Activated CD4-positive, CD25-positive, alpha-beta regulatory T cell treated with anti-CD3 and anti-CD28 coated beads, Interleukin-2, amount 50 U/mL, for 72 hours (primary cell): ENCODE measurements around the gene ARHGAP23.

Source experiments
- DNase-seq: peaks from one replicate; pipeline ENCODE4 v3.0.0; 2021

Gene ARHGAP23, protein sequence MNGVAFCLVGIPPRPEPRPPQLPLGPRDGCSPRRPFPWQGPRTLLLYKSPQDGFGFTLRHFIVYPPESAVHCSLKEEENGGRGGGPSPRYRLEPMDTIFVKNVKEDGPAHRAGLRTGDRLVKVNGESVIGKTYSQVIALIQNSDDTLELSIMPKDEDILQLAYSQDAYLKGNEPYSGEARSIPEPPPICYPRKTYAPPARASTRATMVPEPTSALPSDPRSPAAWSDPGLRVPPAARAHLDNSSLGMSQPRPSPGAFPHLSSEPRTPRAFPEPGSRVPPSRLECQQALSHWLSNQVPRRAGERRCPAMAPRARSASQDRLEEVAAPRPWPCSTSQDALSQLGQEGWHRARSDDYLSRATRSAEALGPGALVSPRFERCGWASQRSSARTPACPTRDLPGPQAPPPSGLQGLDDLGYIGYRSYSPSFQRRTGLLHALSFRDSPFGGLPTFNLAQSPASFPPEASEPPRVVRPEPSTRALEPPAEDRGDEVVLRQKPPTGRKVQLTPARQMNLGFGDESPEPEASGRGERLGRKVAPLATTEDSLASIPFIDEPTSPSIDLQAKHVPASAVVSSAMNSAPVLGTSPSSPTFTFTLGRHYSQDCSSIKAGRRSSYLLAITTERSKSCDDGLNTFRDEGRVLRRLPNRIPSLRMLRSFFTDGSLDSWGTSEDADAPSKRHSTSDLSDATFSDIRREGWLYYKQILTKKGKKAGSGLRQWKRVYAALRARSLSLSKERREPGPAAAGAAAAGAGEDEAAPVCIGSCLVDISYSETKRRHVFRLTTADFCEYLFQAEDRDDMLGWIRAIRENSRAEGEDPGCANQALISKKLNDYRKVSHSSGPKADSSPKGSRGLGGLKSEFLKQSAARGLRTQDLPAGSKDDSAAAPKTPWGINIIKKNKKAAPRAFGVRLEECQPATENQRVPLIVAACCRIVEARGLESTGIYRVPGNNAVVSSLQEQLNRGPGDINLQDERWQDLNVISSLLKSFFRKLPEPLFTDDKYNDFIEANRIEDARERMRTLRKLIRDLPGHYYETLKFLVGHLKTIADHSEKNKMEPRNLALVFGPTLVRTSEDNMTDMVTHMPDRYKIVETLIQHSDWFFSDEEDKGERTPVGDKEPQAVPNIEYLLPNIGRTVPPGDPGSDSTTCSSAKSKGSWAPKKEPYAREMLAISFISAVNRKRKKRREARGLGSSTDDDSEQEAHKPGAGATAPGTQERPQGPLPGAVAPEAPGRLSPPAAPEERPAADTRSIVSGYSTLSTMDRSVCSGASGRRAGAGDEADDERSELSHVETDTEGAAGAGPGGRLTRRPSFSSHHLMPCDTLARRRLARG (N-terminal part only)

DNA sequence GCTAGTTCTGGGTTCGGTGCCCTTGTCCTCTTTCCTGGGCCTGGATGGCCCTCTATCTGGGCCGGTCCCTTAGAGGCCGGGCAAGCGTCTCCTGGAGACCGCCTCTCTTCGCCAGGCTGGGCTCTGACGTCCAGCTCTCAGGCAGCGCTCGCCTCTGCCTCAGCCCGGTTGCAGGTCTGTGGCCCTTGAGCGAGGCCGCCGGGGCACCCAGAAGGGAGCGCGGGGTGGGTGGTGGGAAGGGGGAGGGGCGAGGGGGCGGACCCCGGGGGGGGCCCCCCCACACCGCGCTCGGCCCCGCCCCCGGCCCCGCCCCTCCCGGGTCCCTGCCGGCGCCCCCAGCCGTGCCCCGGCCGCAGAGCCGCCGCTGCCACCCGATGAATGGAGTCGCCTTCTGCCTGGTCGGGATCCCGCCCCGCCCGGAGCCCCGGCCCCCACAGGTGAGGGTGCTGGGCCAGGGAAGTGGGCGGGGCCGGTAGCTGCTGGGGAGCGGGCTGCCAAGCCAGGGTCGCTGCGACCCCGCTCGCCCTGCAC lies at the start of gene ARHGAP23:
Gene ARHGAP23 (plus strand): TSS at position 353 of the 531 bp plus-strand sequence. CDS start 22 bp downstream, at position 375.
- peak; percentile 39 for DNase-seq

DNA sequence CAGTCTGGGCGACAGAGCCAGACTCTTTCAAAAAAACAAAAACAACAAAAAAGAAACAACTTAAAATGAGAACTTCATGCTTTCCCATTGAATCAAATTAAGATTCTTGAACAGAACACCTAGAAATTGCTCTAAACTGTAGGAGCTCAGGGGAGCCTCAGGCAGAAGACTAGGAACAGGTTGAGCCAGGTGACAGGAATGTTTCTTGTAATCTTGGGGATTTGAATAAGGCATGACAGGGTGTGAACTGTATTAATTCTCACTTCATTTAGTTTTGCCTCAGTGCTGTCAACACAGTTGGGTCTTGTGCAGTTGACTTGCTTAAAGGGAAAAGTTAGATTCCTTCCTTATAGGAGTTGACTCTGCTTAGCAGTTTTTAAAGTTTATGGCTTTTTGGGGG lies 48.8 kb upstream of the ARHGAP23 start:
- DNase-seq: no peak

DNA sequence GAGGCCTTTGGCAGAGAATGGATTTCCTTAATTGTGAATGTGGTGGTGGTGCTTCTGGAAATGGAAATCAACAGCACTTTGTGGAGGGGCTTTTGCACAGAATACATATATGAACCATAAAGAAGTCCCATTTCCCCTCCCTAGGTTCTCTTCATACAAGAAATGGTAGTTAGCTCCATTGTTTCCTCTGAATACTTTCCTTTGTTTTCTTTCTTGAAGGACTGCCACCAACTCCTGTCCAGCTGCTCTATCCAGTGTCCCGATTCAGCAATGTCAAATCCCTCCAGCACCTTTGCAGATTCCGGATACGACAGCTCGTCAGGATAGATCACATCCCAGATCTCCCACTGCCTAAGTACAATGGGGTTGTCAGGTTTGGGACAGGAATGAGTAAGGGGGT lies 33.2 kb upstream of the ARHGAP23 start:
- DNase-seq: no peak

DNA sequence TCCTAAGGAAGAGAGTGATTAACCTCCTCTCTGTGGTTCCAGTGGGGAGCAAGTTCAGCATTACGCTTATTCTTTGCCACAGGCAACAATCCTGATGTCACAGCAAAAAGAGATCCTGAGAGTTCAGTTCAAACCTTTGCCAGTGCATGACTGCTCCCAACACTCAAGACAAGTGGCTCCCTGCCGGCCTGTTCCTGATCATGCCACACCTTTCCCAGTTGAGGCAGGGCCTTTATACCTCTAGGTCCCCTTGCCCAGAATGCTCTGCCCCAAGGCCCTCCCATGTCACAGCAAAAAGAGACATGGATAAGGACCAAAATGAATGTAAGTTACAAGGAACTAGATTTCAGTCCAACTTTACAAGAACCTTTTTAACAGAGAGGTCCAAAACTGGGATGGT lies 31.0 kb upstream of the ARHGAP23 start:
- no peak for DNase-seq

DNA sequence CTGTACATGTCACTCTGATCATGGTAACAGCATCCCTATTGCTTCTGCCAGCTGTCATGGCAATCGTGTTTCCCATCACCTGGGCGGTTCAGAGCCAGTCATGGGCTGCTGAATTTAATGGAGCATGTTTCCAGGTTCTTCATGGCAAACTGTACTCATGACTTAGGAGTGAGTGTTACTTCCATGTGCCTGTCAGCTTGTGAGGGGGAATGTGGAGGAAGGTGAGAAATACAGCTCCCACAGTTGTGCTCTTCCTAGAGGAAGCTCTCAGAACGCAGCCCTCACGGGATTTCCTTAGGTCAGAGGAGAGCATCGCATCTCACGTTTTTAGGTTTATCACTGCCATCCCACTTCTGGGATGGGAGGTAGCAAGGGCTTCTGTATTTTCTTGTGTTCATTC lies 28.0 kb upstream of the ARHGAP23 start:
- no peak for DNase-seq

DNA sequence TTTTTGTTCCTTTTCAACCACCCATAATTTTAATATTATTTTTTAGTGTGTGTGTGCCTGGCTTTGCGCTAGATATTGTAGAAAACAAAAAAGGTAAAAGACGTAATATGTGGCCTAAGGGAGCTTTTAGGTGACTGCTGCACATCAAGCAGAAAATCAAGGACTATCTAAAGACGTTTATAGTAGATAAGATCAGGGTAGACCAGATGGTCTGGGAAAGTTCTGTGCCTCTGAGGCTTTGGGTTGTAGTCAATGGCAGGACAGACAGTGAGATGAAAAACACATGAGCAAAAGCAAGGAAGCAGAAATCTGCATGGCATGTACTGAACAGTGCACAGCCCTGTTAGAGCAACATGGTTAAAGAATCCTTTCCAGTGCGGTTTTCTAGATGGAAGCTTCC lies 26.8 kb upstream of the ARHGAP23 start:
- DNase-seq: no peak

DNA sequence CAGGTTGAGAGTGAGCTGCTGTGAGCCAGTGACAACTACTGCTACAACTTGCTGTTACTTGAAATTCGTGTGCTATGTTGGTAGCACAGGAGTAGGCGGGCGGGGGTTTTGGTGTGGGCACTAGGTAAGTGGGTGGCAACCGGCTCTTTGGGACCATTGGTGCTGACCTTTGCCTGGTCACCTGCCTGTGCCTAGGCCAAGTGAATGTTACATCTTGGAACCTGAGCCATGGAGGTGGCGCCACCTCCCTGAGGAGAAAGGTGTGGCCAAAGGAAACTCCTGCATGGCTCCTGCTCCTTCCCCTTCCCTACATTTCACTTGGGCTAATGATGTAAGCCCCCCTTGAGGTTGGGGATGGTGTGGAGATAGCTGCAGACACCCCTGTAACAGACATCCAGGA lies 25.4 kb upstream of the ARHGAP23 start:
- no peak for DNase-seq

DNA sequence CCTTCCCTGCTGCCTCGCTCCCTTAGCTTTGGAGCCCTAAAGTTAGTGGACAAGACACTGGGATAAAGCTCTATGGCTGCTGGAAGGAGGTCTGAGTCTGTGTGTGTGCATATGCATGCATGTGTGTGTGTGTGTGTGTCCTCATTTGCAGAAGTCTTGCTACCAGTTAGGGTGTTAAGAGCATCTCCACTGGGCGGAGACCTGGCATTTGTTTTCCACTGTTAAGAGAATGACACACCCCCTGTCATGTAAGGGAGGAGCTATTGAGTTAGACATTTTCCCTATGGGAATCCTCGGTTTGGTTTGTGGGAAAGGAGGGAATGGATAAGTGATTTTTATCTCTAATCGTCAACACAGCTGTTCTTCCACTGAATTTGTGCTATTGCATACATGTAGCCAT lies 24.8 kb upstream of the ARHGAP23 start:
- no peak for DNase-seq

DNA sequence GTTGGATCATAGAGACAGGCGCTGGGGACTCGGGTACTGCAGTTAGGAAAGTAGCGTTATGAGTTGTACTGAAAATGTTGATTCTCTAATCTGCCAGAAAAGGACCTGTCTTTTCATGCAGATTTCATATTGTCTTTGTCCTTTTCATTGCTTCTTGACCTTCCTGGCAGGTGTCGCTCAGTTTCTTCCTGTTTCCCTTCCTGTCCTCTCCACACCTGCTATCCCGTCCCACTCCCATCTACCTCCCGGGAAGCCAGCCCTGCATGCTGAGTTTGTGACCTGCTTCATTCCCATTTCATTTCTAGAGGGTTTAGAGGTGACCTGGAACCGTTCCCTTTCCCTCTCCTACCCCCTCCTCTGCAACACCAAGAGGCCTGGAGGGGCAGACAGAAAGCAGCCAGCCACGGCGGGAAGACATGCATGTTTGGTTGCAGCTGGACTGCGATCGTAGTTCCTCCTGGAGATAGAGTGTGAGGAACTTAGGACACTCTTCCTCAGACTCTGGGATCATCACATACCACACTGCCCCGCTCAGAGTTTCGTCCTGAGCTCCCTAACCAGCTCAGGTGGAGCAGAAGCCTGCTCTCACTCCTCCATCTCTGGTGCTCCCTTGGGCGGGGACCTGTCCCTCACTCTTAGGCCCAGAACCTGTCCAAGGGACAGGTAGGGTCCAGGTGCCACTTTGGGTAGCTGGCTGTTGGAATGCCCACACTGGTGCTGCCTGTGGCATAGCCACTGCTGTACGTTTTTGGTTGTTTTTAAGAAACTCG lies 23.9 kb upstream of the ARHGAP23 start:
- no peak for DNase-seq

DNA sequence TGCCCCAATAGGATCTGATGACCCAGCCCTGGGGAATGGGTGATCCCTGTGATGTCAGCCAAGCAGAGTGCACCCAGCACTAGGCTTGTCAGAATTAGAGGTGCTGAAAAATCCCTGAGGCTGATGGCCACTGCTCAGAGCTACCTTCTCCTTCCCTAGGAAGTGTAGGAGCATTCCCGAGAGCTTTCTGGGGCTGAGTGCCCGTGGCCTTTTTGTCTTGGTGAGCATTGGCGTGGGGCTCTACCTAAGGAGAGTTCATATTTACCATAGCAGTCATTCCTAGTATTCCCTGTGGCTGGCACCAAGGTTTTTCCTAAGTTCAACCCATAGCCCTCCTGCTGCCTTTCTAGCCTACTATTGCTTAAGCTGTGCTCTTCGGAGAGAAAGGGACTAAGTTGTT lies 22.6 kb upstream of the ARHGAP23 start:
- no peak for DNase-seq

DNA sequence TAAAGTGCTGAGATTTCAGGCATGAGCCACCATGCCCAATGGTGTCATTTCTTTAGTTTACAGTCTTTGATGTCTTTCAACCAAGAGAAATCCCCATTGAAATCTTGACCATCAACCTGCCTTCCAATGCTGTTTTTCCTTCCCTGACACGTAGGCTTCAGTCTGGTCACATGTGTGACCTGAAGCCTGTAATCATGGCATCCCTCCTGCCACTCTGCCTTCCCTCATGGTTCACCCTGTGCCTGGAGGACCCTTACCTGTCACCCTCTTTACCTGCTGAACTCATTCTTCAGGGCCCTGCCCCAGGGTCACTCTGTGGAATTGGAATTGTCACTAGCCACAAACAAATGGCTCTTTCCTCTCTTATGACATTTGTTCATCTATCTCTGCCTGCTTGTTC lies 18.1 kb upstream of the ARHGAP23 start:
- no peak for DNase-seq

DNA sequence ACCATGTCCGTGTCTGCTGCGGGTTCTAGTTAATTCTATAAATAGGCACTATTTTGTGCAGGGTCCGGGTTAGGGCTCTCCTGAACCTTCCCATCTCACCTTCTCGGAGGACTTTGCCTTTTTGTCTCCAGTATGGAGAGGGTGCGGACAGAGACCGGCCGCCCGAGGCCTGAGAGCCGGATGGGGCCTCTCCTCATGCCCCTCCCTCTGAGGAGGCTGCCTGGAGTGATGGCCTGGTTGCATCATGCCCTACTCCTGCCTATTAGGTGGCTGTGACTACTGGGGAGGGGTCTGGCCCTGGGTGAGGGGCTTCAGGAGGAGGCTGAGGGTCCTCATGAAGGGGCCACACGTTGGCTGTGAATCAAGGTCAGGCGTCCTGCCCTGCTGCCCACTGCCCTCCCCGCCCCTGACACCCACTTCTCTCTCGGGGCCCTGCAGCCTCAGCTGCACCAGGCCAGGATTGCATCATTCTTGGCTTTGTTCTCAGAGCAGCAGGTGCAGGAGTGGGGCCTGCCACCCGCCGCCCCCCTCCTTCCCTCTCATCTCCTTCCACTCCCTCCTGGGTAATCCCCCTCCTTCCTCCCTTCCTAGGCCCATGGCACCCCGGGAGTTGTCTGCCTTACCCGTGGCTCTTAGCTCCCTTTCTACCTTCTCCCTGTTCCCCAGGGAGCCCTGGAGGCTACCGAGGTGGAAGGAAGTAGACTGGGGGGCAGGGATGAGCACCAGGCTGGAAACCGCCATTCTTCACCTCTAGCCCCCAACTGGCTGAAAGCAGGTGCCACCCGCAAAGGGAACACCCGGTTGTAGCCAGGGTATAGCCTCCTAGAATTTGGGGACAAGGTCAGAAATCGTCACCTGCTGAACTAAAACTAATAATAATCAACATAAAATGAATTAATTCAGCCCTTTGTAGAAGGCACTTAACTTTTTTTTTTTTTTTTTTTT lies 12.7 kb upstream of the ARHGAP23 start:
- no peak for DNase-seq

DNA sequence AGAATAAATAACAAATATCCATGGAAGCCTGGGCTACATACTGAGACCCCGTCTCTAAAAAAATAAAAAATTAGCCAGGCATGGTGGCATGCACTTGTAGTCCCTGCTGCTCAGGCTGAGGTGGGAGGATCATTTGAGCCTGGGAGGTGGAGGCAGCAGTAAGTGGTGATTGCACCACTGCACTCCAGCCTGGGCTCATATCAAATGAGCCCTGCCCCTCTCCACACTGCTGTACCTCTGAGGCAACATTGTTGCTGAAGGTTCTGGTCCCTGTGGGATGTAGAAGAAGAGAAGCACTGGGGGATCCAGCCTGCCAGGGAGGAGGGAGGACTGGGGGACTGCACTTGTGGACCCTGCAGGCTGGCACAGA lies 11.4 kb upstream of the ARHGAP23 start:
- DNase-seq: no peak

DNA sequence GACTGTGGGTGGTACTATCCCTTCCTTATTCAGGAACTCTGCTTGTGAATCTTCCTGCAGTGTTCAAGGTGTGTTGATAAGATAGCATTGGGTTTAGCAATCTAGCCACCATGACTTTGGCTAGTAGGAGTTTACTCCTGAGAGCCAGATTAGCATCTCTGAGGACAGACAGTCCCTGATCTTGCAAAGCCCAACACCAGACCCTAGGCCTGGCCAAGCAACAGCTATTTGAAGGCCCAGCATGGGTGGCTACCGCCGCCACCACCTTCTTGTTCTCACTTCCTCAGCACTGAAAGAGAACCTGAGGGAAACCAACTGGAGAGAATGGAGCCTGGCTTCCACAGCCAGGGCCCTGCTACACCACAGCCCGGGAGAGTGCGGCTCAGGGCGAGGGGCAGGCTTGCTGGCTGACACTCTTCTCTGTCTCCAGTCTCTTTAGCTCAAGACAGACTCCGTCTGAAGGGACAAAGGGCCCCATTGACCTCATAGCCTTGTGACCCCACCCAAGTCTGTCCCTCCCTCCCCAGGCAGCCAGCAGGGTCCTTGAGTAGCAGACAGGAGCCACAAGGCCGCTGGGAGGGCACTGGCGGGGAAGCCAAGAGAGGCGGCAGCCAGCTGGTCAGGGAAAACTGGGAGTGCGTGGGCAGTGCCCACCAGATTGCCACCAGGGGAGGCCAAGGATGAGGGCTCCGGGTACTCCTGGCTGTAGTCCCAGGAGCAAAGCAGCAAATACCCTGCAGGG lies 10.9 kb upstream of the ARHGAP23 start:
- DNase-seq: no peak

DNA sequence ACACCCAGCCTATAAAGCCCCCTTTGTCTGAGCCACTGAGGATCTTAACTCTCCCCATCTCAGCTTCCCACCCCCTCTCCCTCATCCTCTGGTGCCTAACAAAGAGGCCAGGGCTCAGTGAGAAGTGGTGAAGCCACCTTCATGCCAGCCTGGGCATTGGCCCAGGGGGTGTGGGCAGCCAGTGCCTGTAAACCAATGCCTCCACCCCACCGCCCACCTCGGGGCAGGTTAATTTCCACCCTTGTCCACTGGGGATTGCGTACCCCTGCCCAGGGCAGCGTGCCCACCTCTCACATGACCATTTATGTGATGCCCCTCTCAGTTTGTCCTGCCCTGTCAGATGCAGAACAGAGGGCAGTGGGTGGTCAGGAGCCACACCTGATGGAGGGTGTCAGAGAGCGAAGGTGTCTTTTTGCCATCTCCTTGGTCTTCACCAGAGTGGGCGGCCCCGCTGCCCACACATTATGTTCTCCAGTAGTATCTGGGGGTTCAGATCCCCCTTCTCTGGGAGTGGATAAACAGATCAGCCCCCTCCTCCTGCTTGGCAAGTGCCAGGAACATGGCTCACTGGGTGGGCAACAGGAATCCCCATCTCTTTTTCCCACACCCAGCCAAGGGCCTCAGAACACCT lies 10.1 kb upstream of the ARHGAP23 start:
- no peak for DNase-seq

DNA sequence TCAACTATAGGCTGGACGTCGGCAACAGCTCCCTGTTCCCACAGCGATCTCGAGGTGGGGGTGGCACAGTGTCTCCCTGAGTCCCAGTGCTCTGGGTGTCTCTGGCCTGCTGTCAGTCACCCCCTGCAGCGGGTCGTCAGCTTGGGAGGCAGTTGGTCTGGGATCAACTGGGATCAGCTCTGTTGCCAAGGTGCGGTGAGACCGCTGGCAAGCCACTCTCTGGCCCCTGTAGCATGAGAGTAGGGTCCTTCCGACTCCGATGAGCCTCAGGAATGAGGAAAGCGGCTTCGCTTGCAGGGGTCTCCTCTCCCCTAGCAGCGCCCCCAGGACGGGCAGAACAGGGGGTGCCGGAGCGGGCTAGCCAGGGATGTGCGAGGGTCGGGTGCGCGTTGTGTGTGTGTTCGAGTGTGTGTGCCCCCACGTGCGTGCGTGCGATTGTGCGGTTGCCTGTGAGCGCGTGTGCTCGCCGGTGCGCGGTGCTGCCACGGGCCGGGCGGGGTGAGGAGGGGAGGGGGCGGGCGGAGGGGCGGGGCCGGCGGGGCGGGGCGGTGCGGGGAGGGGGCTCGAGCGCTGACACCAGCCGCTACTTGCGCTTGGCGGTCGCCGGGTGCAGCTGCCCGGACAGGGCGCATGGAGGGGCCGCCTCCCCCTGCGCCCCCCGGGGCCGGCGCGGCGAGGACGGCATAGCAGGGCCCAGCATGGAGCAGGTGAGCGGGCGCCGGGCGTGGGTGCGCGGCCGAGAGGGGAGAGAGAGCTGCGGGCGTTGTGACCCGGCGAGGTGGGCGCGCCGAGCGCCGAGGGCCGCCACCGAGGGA lies 9.4 kb upstream of the ARHGAP23 start:
- DNase-seq: no peak

DNA sequence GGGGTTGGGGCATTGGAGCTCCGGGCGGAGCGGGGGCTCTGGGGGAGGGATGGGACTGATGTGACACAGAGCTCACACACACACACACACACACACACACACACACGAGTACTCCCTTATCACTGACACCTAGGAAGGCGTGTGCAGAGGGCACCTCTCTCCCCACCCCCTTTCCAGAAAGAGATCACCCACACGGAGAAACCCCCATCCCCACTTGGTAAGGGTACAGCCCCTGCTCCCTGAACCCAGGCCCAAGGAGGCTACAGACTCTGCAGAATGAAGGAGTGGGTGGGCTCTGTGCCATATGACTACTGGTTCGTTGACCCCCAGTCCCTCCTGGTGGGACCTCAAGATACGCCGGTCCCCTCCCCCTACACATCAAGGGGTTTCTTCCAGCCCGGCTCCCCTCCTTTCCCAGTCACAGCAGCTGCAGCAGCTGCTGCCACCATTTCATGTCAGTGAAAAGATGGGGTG lies 8.7 kb upstream of the ARHGAP23 start:
- no peak for DNase-seq

DNA sequence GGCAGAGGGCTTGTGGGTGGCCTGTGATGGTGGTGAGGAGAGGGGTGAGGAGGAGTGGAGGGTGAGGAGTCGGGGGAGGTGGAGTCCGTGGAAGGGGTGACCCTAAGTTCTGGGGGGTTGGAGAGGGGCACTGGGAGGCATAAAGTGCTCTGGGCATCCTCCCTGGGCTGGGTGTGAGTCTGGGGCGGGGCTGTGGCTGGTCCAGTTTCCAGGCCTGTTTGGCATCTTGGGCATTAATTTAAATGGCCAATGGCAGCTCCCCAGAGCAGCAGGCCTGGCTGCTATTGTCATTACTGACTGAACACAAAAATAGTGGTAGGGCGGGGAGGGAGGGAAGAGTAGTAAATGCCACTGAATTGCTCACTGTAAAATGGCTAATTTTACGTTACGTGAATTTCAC lies 7.7 kb upstream of the ARHGAP23 start:
- no peak for DNase-seq
